DMS79 treated with DMSO at 0.1 percent for 48 hours (cell line): ENCODE measurements around the gene ELAC1.

Experiments used
- DNase-seq: peaks from one replicate; lab custom pipeline; 2025; lab: John Stamatoyannopoulos, UW

ELAC1 gene

GRCh38 chr18:51020536-51020935 lies 52.7 kb downstream of the ELAC1 start:
- DNase-seq = no peak

- DNase-seq = no peak
Measured at GRCh38 chr18:51021226-51021965, 53.6 kb downstream of the ELAC1 start.

- DNase-seq = no peak
Measured at GRCh38 chr18:51025512-51025911, 57.7 kb downstream of the ELAC1 start.

GRCh38 chr18:51028201-51028805 lies 60.5 kb downstream of the ELAC1 start:
- DNase-seq = no peak

- no peak for DNase-seq
Measured at GRCh38 chr18:51029378-51029693, 61.5 kb downstream of the ELAC1 start.

GRCh38 chr18:51029694-51030536 lies 62.1 kb downstream of the ELAC1 start, which contains the start of gene SMAD4:
TSS of gene SMAD4 (plus strand) at chr18:51030213. CDS start at chr18:51047047, 16,834 bp downstream.
- peak; percentile 97 for DNase-seq

- DNase-seq = peak; percentile 45
Measured at GRCh38 chr18:51030537-51031258, 62.9 kb downstream of the ELAC1 start.

GRCh38 chr18:51032193-51032592 lies 64.4 kb downstream of the ELAC1 start:
- no peak for DNase-seq

GRCh38 chr18:51037230-51037629 lies 69.4 kb downstream of the ELAC1 start:
- DNase-seq = no peak
